Caco-2 (cell line): ENCODE data around the gene NWD2. TPM values are rescaled to one million over a fixed set of nuclear protein-coding genes. Genes with fewer than 3 reads are reported as not detected.

Experiments used
- BruUV-seq: library from RNA; stranded (reverse); fragments of 400-500 nt; replicated peaks from 2 replicates; lab custom pipeline; 2021; lab: Mats Ljungman, UMichigan
- CTCF ChIA-PET: fragments of 300-600 bp; sonication (Branson Sonifier 250); formaldehyde crosslinking; loops from one replicate; lab custom pipeline; 2022; ENCODE audit warnings: antibody characterized with exemption; lab: Charles Lee
- POLR2A ChIA-PET: fragments of 300-600 bp; sonication (Branson Sonifier 250); formaldehyde crosslinking; loops from one replicate; lab custom pipeline; 2022; ENCODE audit warnings: antibody characterized with exemption; lab: Charles Lee
- DNase-seq, 2 experiments: peaks; one replicate each; pipeline versions ENCODE4 v3.0.0 to v3.0.0-alpha.2; 2020 to 2022
- H3K27me3 ChIP-seq: replicated peaks from 2 replicates; pipeline ENCODE4 v1.6.0; 2011; ENCODE audit warnings: low read length; ENCODE audit not compliant: control insufficient read depth, insufficient read depth
- H3K36me3 ChIP-seq: 2 replicates; pipeline ENCODE4 v1.5.1; 2011; ENCODE audit warnings: low read length; ENCODE audit not compliant: control insufficient read depth, insufficient read depth
- H3K4me1 ChIP-seq: fragments of 250-450 bp; sonication (Bioruptor Pico); 2 replicates; pipeline ENCODE4 v1.5.1; 2020; ENCODE audit warnings: mild to moderate bottlenecking
- H3K4me3 ChIP-seq: 2 replicates; pipeline ENCODE4 v1.5.1; 2011; ENCODE audit warnings: low read depth, mild to moderate bottlenecking, control low read depth, low read length
- H3K9me3 ChIP-seq: fragments of 250-450 bp; sonication (Bioruptor Pico); 2 replicates; pipeline ENCODE4 v1.5.1; 2020; ENCODE audit warnings: mild to moderate bottlenecking, moderate library complexity
- H3K27ac Mint-ChIP-seq: one replicate; pipeline ENCODE4 v1.8.0; 2022; ENCODE audit warnings: mixed read lengths; ENCODE audit not compliant: unreplicated experiment
- H3K27me3 Mint-ChIP-seq: one replicate; pipeline ENCODE4 v1.8.0; 2022; ENCODE audit warnings: mixed read lengths; ENCODE audit not compliant: insufficient read depth, unreplicated experiment
- H3K36me3 Mint-ChIP-seq: one replicate; pipeline ENCODE4 v1.8.0; 2022; ENCODE audit warnings: mild to moderate bottlenecking, mixed read lengths; ENCODE audit not compliant: insufficient read depth, unreplicated experiment
- H3K4me1 Mint-ChIP-seq: one replicate; pipeline ENCODE4 v1.8.0; 2022; ENCODE audit warnings: low read depth, mixed read lengths; ENCODE audit not compliant: unreplicated experiment
- H3K4me3 Mint-ChIP-seq: one replicate; pipeline ENCODE4 v1.8.0; 2022; ENCODE audit warnings: mild to moderate bottlenecking, moderate library complexity, mixed read lengths; ENCODE audit not compliant: unreplicated experiment
- H3K9me3 Mint-ChIP-seq: one replicate; pipeline ENCODE4 v1.8.0; 2022; ENCODE audit warnings: mixed read lengths; ENCODE audit not compliant: unreplicated experiment
- CTCF ChIP-seq, 2 experiments: fragments of 200-600 bp in 1 of 2; IDR thresholded peaks; 1 replicate in 1 of 2; 2 replicates in 1 of 2; pipeline versions ENCODE4 v1.5.1 to v1.8.0; 2011 to 2022; ENCODE audit warnings: antibody characterized with exemption in 1 of 2, control low read depth in 1 of 2, inconsistent platforms in 1 of 2, low read depth in 1 of 2, low read length in 1 of 2, mild to moderate bottlenecking in 1 of 2, moderate library complexity in 1 of 2; ENCODE audit not compliant: insufficient read depth in 1 of 2, severe bottlenecking in 1 of 2, unreplicated experiment in 1 of 2
- intact Hi-C: fragments of 100-400 bp; cut with micrococcal nuclease; formaldehyde crosslinking; loops from one replicate; pipeline ENCODE4 v1.10.0; 2022; ENCODE audit not compliant: unreplicated experiment
- total RNA-seq: library from RNA; stranded (reverse); gene quantifications from 2 replicates; pipeline ENCODE4 v1.2.3, GENCODE V29; 2022

The NWD2 gene
- total RNA-seq, 1 experiment from 2014 or later = not detected

DNA sequence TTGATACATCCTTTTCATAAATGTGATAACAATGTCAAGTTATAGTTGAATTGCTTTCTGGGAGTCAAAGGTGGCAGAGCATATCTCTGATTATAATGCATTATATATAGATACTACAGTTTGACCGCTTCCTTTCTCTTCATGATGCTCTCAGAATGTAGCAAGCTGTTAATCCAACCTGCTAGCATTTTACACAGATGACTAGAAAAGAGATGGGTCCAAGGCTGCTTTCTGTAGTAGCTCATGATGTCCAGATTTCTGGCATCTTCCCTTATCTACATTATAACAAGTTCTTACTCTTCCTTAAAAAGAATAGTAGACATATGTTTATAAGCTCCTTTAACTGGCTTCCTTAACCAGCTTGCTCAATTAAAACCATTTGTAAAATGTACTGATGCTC is 192.0 kb downstream of the NWD2 start:
- CTCF ChIA-PET = no interaction called here
- Histone ChIP-seq H3K36me3 (no peaks in the 10 kb centered on the region), H3K27me3 (no peaks in the 10 kb centered on the region), H3K9me3 (no peaks in the 10 kb centered on the region), H3K4me3 (no peak overlapping the region), H3K4me1 (peaks cover 59% of the 10 kb centered on the region)
- no peak for DNase-seq
- Mint-ChIP-seq H3K4me1 (peaks cover 36% of the 10 kb centered on the region), H3K9me3 (no peaks in the 10 kb centered on the region), H3K27me3 (no peaks in the 10 kb centered on the region), H3K4me3 (no peak overlapping the region), H3K36me3 (peaks cover 5% of the 10 kb centered on the region), H3K27ac (no peak overlapping the region)
- no TSS peak for BruUV-seq
- intact Hi-C loops = loop anchor here (10.0 kb wide), 1 partner anchor 58 kb away; no protein-coding TSS in a partner anchor
- no peak for TF ChIP-seq CTCF (IDR thresholded peaks at IDR 0.05; ENCODE audit: insufficient read depth in 1 of 2, low read depth in 1 of 2, low read length in 1 of 2, severe bottlenecking in 1 of 2, unreplicated experiment in 1 of 2)
- POLR2A ChIA-PET = no interaction called here

DNA sequence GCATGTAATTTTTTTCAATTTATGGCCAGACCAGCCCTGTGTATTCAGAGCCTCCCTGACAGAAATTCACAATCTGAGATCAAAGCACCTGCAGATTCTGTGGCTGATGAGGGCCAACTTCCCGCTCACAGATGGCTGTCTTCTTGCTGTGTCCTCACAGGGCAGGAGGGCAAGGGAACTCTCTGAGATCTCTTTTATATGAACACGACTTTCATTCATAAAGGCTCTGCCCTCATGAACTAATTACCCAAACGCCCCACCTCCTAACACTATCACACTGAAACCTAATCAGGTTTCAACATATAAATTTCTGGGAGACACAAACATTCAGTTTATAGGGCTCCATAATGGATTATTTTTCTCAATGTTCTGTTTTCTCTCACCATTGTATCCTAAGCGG is 192.6 kb downstream of the NWD2 start:
- Mint-ChIP-seq H3K36me3 (peaks cover 5% of the 10 kb centered on the region), H3K27ac (no peak overlapping the region), H3K27me3 (no peaks in the 10 kb centered on the region), H3K9me3 (no peaks in the 10 kb centered on the region), H3K4me1 (peaks cover 37% of the 10 kb centered on the region), H3K4me3 (no peak overlapping the region)
- no TSS peak for BruUV-seq
- Histone ChIP-seq H3K4me1 (peaks cover 57% of the 10 kb centered on the region), H3K9me3 (no peaks in the 10 kb centered on the region), H3K27me3 (no peaks in the 10 kb centered on the region), H3K4me3 (no peak overlapping the region), H3K36me3 (no peaks in the 10 kb centered on the region)
- no peak for TF ChIP-seq CTCF (IDR thresholded peaks at IDR 0.05; ENCODE audit: insufficient read depth in 1 of 2, low read depth in 1 of 2, low read length in 1 of 2, severe bottlenecking in 1 of 2, unreplicated experiment in 1 of 2)
- no peak for DNase-seq
- intact Hi-C loops = loop anchor here (10.0 kb wide), 1 partner anchor 58 kb away; no protein-coding TSS in a partner anchor
- ChIA-PET CTCF (no interaction called here), POLR2A (no interaction called here)

DNA sequence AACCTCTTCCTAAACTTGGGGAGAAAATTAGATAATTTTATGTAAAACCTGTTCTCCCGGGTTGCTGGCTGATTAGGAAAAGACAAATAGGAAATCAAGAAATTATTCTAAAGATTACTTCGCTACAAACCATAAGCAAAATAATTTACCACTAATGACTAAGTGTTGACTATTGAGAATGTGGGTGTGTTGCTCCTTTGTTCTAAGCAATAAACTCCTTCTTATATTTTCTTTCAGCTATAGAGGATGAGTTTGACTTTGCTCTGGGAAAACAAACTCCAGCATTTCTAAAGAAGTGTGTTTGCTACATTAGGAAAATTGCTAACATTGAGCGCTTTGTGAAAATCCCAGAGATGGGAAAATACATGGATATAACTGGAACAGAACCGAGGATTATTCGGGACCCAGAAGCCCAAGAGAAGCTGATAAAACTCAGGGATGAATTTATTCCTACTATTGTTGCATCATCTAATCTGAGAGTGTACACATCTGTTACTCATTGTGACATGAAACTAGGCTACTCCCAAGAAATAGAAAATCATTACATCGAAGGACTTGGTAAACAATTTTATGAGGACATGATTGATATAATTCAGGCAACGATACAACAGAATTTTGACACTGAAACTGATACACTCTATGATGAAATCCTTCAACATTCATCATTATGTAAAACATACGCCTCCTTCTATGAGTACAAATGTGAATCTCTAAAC is 194.2 kb downstream of the NWD2 start:
- CTCF ChIA-PET = no interaction called here
- DNase-seq = no peak
- Mint-ChIP-seq H3K9me3 (no peaks in the 10 kb centered on the region), H3K27me3 (no peaks in the 10 kb centered on the region), H3K27ac (no peak overlapping the region), H3K4me1 (peaks cover 32% of the 10 kb centered on the region), H3K4me3 (no peak overlapping the region), H3K36me3 (peaks cover 5% of the 10 kb centered on the region)
- no peaks in the 10 kb centered on the region for H3K9me3 ChIP-seq
- H3K4me1 ChIP-seq = peaks cover 65% of the 10 kb centered on the region
- TF ChIP-seq CTCF (IDR thresholded peaks at IDR 0.05; ENCODE audit: insufficient read depth in 1 of 2, low read depth in 1 of 2, low read length in 1 of 2, severe bottlenecking in 1 of 2, unreplicated experiment in 1 of 2) = no peak
- no peaks in the 10 kb centered on the region for H3K36me3 ChIP-seq
- POLR2A ChIA-PET = no interaction called here
- no peaks in the 10 kb centered on the region for H3K27me3 ChIP-seq
- no peak overlapping the region for H3K4me3 ChIP-seq
- no TSS peak for BruUV-seq
- intact Hi-C loops = loop anchor here (10.0 kb wide), 1 partner anchor 56 kb away; no protein-coding TSS in a partner anchor
